CD14-positive monocyte (primary cell): ENCODE results near the gene UBE2M. TPM values are rescaled to one million over a fixed set of nuclear protein-coding genes. Genes with fewer than 3 reads are reported as not detected.

Experiments
- DNase-seq, 3 donors: peaks; one replicate each; pipeline ENCODE4 v3.0.0-alpha.2; 2011 to 2022
- H2AFZ ChIP-seq: 2 replicates; pipeline ENCODE4 v1.6.0; 2012; ENCODE audit warnings: mild to moderate bottlenecking, low read depth, low read length, inconsistent platforms; ENCODE audit not compliant: insufficient read depth, poor library complexity, severe bottlenecking
- H3K27ac ChIP-seq, 2 donors: 1 replicate in 1 of 2; 2 replicates in 1 of 2; pipeline ENCODE4 v1.5.1; 2012 to 2013; ENCODE audit warnings: low read length in 2 of 2, control low read depth in 1 of 2, inconsistent platforms in 1 of 2, low read depth in 1 of 2, mild to moderate bottlenecking in 1 of 2
- H3K27me3 ChIP-seq, 2 donors: one replicate each; pipeline versions ENCODE4 v1.6.0 to v1.6.1; 2011 to 2013; ENCODE audit warnings: low read length in 2 of 2; ENCODE audit not compliant: control insufficient read depth in 2 of 2, insufficient read depth in 2 of 2
- H3K36me3 ChIP-seq, 2 donors: replicated peaks in 1 of 2; 1 replicate in 1 of 2; 2 replicates in 1 of 2; pipeline versions ENCODE4 v1.5.1 to v1.6.1; 2012 to 2013; ENCODE audit warnings: low read length in 2 of 2, control low read depth in 1 of 2, inconsistent platforms in 1 of 2, mild to moderate bottlenecking in 1 of 2; ENCODE audit not compliant: insufficient read depth in 2 of 2, control insufficient read depth in 1 of 2
- H3K4me1 ChIP-seq, 2 donors: 1 replicate in 1 of 2; 2 replicates in 1 of 2; pipeline versions ENCODE4 v1.5.1 to v1.6.1; 2012 to 2013; ENCODE audit warnings: low read length in 2 of 2, control low read depth in 1 of 2, inconsistent platforms in 1 of 2, mild to moderate bottlenecking in 1 of 2, moderate library complexity in 1 of 2; ENCODE audit not compliant: insufficient read depth in 2 of 2, control insufficient read depth in 1 of 2
- H3K4me2 ChIP-seq: replicated peaks from 2 replicates; pipeline ENCODE3; 2012; ENCODE audit warnings: low read length, moderate library complexity, mild to moderate bottlenecking; ENCODE audit not compliant: poor library complexity, severe bottlenecking; ENCODE audit errors: extremely low read depth
- H3K4me3 ChIP-seq, 3 experiments: fragments of 200-600 bp in 1 of 3; sonication (generic) in 1 of 3; replicated peaks in 1 of 3; 1 replicate in 2 of 3; 2 replicates in 1 of 3; pipeline ENCODE4 v1.5.1; 2011 to 2013; ENCODE audit warnings: low read length in 3 of 3, mild to moderate bottlenecking in 3 of 3, control low read depth in 2 of 3, low read depth in 2 of 3, inconsistent platforms in 1 of 3, moderate library complexity in 1 of 3
- H3K79me2 ChIP-seq: 2 replicates; pipeline ENCODE4 v1.6.0; 2012; ENCODE audit warnings: mild to moderate bottlenecking, control low read depth, inconsistent platforms, low read length, moderate library complexity; ENCODE audit not compliant: insufficient read depth
- H3K9ac ChIP-seq: 2 replicates; pipeline ENCODE4 v1.6.0; 2017; ENCODE audit warnings: low read length, mild to moderate bottlenecking; ENCODE audit not compliant: insufficient read depth, poor library complexity, severe bottlenecking
- H3K9me3 ChIP-seq, 2 donors: replicated peaks in 1 of 2; 1 replicate in 1 of 2; 2 replicates in 1 of 2; pipeline versions ENCODE4 v1.5.1 to v1.6.1; 2012 to 2013; ENCODE audit warnings: low read length in 2 of 2, control low read depth in 1 of 2; ENCODE audit not compliant: control insufficient read depth in 1 of 2, insufficient read depth in 1 of 2
- H4K20me1 ChIP-seq: 2 replicates; pipeline ENCODE4 v1.6.0; 2012; ENCODE audit warnings: mild to moderate bottlenecking, low read length, control low read depth, moderate library complexity; ENCODE audit not compliant: insufficient read depth
- H3K27ac Mint-ChIP-seq, 7 donors: one replicate each; pipeline ENCODE4 v1.8.0; 2020; ENCODE audit warnings: mild to moderate bottlenecking in 7 of 7, mixed read lengths in 7 of 7, moderate library complexity in 6 of 7, inconsistent platforms in 2 of 7
- H3K27me3 Mint-ChIP-seq, 3 donors: one replicate each; pipeline ENCODE4 v1.8.0; 2021 to 2022; ENCODE audit warnings: low read depth in 3 of 3, mild to moderate bottlenecking in 3 of 3, mixed read lengths in 3 of 3, moderate library complexity in 3 of 3, inconsistent platforms in 1 of 3
- H3K36me3 Mint-ChIP-seq, 2 donors: one replicate each; pipeline ENCODE4 v1.8.0; 2020; ENCODE audit warnings: mixed read lengths in 2 of 2, inconsistent platforms in 1 of 2, mild to moderate bottlenecking in 1 of 2
- H3K4me1 Mint-ChIP-seq: one replicate; pipeline ENCODE4 v1.8.0; 2020; ENCODE audit warnings: mild to moderate bottlenecking, mixed read lengths
- H3K4me3 Mint-ChIP-seq, 2 donors: one replicate each; pipeline ENCODE4 v1.8.0; 2020; ENCODE audit warnings: mild to moderate bottlenecking in 2 of 2, mixed read lengths in 2 of 2, moderate library complexity in 1 of 2
- H3K9me3 Mint-ChIP-seq, 7 donors: one replicate each; pipeline ENCODE4 v1.8.0; 2020 to 2022; ENCODE audit warnings: mixed read lengths in 7 of 7, mild to moderate bottlenecking in 6 of 7, moderate library complexity in 6 of 7, inconsistent platforms in 2 of 7
- CTCF ChIP-seq: fragments of 200-600 bp; IDR thresholded peaks from one replicate; pipeline ENCODE4 v1.8.0; 2022; ENCODE audit warnings: antibody characterized with exemption, mild to moderate bottlenecking
- WGBS: methylation state at CpG from one replicate; pipeline ENCODE4 v1.1.5; 2013; ENCODE audit warnings: missing lambda C conversion rate; ENCODE audit not compliant: insufficient coverage; 5-methylcytosine and 5-hydroxymethylcytosine counted together
- intact Hi-C, 2 donors: fragments of 100-400 bp; cut with micrococcal nuclease; formaldehyde crosslinking; loops; one replicate each; pipeline versions ENCODE4 v1.15.0 to v1.15.1; 2023
- polyA plus RNA-seq, 3 donors: library from polyadenylated mRNA; depleted of rRNA in 1 of 3; unstranded in 2 of 3; stranded (reverse) in 1 of 3; fragments of 300-500 nt in 2 of 3; fragments of >200 nt in 1 of 3; fragmentation: Illumina TruSeq in 2 of 3; gene quantifications; 1 replicate in 2 of 3; 2 replicates in 1 of 3; pipeline ENCODE4 v1.2.3, GENCODE V29; 2012 to 2021

Gene UBE2M
- polyA plus RNA-seq, 3 donors = 7.8 to 84.6 (median 14.3) TPM

- H3K27me3 Mint-ChIP-seq = peaks cover 17 to 18% (median 18%) of the 10 kb centered on the region in 3 donors
- intact Hi-C loops = loop anchor here in 1 of 2 donors (2.0 kb wide), 1 partner anchor 13 kb away; the partner anchor contains the start of gene TRIM28
Observed at GRCh38 chr19:58557221-58558065, 968 bp downstream of the UBE2M start.

More at GRCh38 chr19:58557221-58558065, 968 bp downstream of the UBE2M start:
- Histone ChIP-seq H3K36me3 (peaks cover 24 to 33% of the 10 kb centered on the region in 2 donors), H3K4me3 (peak overlapping the region; percentile 81 to 95 (median 82)), H4K20me1 (peaks cover 10% of the 10 kb centered on the region), H3K4me1 (peaks cover 59 to 70% of the 10 kb centered on the region in 2 donors), H2AFZ (no peak overlapping the region), H3K27me3 (peaks cover 12 to 18% of the 10 kb centered on the region in 2 donors), H3K9ac (peak overlapping the region; percentile 94), H3K4me2 (peak overlapping the region; percentile 99), H3K79me2 (peaks cover 46% of the 10 kb centered on the region), H3K27ac (peak overlapping the region; percentile 95 to 98), H3K9me3 (peaks cover 0 to 5% of the 10 kb centered on the region in 2 donors)
- WGBS = 25% methylated on average over 10 of the region's 12 CpGs
- DNase-seq = peak in 2 of 3 donors; percentile 20 to 22
- peaks cover 32 to 33% of the 10 kb centered on the region in 2 donors for H3K36me3 Mint-ChIP-seq
- no peak for TF ChIP-seq CTCF
- peaks cover 0 to 14% (median 4%) of the 10 kb centered on the region in 7 donors for H3K9me3 Mint-ChIP-seq
- H3K27ac Mint-ChIP-seq = peak overlapping the region; percentile 96 to 99 (median 98)
- H3K4me3 Mint-ChIP-seq = peak overlapping the region; percentile 94
- H3K4me1 Mint-ChIP-seq = peaks cover 70% of the 10 kb centered on the region
